GM19438 (cell line): ENCODE data around the gene MAP7D1.
"Not testable (repeated sequence)": the region's sequence is repeated elsewhere in the genome, so short reads cannot be mapped to it uniquely, and the experiment has no call there.

Source experiments
- ATAC-seq: cut with Tn5 transposase; IDR thresholded peaks from one replicate; pipeline ENCODE4 v1.9.1; 2021; ENCODE audit warnings: low read depth; ENCODE audit not compliant: unreplicated experiment

MAP7D1 gene

GRCh38 chr1:36224537-36225282 is 68.8 kb downstream of the MAP7D1 start:
- peak; percentile 55 for ATAC-seq

- ATAC-seq, result no peak
Observed at GRCh38 chr1:36225283-36225899, 69.4 kb downstream of the MAP7D1 start.

DNA sequence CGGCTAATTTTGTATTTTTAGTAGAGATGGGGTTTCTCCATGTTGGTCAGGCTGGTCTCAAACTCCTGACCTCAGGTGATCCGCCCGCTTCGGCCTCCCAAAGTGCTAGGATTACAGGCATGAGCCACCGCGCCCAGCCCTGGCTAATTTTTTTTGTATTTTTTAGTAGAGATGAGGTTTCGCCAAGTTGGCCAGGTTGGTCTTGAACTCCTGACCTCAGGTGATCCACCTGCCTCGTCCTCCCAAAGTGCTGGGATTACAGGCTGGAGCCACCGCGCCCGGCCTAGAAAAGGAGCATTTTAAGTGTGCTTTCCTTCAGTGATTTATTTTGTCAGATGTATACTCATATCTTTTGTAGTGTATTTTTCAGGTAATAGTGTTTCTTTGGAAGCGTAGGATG is 74.3 kb downstream of the MAP7D1 start:
- not testable (repeated sequence) for ATAC-seq
